ENCODE measurements around the gene SNX10.
"Not testable (repeated sequence)": the region's sequence is repeated elsewhere in the genome, so short reads cannot be mapped to it uniquely, and the experiment has no call there.

Gene SNX10

GRCh38 chr7:26286157-26286556 is 5.5 kb upstream of the SNX10 start:
- no peak overlapping the region for H3K4me3 ChIP-seq (ENCODE audit: low read depth, low read length)
- no peak for DNase-seq (ENCODE audit: low read depth)
- TF ChIP-seq, protein P1, sequence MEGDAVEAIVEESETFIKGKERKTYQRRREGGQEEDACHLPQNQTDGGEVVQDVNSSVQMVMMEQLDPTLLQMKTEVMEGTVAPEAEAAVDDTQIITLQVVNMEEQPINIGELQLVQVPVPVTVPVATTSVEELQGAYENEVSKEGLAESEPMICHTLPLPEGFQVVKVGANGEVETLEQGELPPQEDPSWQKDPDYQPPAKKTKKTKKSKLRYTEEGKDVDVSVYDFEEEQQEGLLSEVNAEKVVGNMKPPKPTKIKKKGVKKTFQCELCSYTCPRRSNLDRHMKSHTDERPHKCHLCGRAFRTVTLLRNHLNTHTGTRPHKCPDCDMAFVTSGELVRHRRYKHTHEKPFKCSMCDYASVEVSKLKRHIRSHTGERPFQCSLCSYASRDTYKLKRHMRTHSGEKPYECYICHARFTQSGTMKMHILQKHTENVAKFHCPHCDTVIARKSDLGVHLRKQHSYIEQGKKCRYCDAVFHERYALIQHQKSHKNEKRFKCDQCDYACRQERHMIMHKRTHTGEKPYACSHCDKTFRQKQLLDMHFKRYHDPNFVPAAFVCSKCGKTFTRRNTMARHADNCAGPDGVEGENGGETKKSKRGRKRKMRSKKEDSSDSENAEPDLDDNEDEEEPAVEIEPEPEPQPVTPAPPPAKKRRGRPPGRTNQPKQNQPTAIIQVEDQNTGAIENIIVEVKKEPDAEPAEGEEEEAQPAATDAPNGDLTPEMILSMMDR (conservative IDR thresholded peaks at IDR 0.05; ENCODE audit: low read depth, low read length) = no peak

- not testable (repeated sequence) for DNase-seq (ENCODE audit: low read depth); H3K4me3 ChIP-seq (ENCODE audit: low read depth, low read length)
Measured at GRCh38 chr7:26288126-26288525, 3.5 kb upstream of the SNX10 start.

DNA sequence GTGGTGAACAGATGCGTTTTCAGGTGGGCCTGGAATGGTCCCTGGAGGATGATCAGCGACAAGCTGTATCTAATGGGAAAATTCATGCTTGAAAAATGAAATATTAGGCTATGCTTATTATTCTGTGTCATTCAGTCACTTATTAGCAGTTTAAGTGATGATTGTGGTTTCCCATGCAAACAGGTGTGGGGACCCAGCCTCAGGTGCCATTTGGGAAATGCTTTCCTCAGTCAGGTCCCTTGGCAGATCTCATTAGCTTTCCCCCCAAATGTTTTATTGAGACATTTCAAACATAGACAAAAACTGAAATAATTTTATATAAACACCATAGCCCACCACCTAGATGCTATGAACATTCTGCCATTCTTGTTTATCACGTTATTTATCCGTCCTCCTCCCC is 411 bp upstream of the SNX10 start:
- TF ChIP-seq, protein P1 (conservative IDR thresholded peaks at IDR 0.05; ENCODE audit: low read depth, low read length) = no peak
- no peak for DNase-seq (ENCODE audit: low read depth)
- H3K4me3 ChIP-seq (ENCODE audit: low read depth, low read length) = peak overlapping the region; percentile 41

- no peak overlapping the region for H3K4me3 ChIP-seq (ENCODE audit: low read depth, low read length)
- TF ChIP-seq, protein P1 (conservative IDR thresholded peaks at IDR 0.05; ENCODE audit: low read depth, low read length) = no peak
Measured at GRCh38 chr7:26292768-26293560, 1.3 kb downstream of the SNX10 start.

GRCh38 chr7:26293569-26294308 is 2.1 kb downstream of the SNX10 start:
- no peak for DNase-seq (ENCODE audit: low read depth)
- TF ChIP-seq, protein P1 (conservative IDR thresholded peaks at IDR 0.05; ENCODE audit: low read depth, low read length) = no peak
- no peak overlapping the region for H3K4me3 ChIP-seq (ENCODE audit: low read depth, low read length)

More at GRCh38 chr7:26292768-26293560, 1.3 kb downstream of the SNX10 start:
- no peak for DNase-seq (ENCODE audit: low read depth)

- TF ChIP-seq, protein P1 (conservative IDR thresholded peaks at IDR 0.05; ENCODE audit: low read depth, low read length) = no peak
- H3K4me3 ChIP-seq (ENCODE audit: low read depth, low read length) = no peak overlapping the region
- DNase-seq (ENCODE audit: low read depth) = no peak
Measured at GRCh38 chr7:26295015-26295414, 3.4 kb downstream of the SNX10 start.

GRCh38 chr7:26295586-26295985 is 3.9 kb downstream of the SNX10 start:
- TF ChIP-seq, protein P1 (conservative IDR thresholded peaks at IDR 0.05; ENCODE audit: low read depth, low read length) = no peak
- no peak overlapping the region for H3K4me3 ChIP-seq (ENCODE audit: low read depth, low read length)
- DNase-seq (ENCODE audit: low read depth) = no peak
